ENCODE measurements around the gene CEP55.
"Not testable (repeated sequence)": the region's sequence is repeated elsewhere in the genome, so short reads cannot be mapped to it uniquely, and the experiment has no call there.

CEP55 gene

GRCh38 chr10:93513091-93513490 lies 16.7 kb downstream of the CEP55 start:
- no peak for DNase-seq (ENCODE audit: low read depth in 2 of 2)

GRCh38 chr10:93514521-93514920 lies 18.1 kb downstream of the CEP55 start:
- no peak for DNase-seq (ENCODE audit: low read depth in 2 of 2)

DNA sequence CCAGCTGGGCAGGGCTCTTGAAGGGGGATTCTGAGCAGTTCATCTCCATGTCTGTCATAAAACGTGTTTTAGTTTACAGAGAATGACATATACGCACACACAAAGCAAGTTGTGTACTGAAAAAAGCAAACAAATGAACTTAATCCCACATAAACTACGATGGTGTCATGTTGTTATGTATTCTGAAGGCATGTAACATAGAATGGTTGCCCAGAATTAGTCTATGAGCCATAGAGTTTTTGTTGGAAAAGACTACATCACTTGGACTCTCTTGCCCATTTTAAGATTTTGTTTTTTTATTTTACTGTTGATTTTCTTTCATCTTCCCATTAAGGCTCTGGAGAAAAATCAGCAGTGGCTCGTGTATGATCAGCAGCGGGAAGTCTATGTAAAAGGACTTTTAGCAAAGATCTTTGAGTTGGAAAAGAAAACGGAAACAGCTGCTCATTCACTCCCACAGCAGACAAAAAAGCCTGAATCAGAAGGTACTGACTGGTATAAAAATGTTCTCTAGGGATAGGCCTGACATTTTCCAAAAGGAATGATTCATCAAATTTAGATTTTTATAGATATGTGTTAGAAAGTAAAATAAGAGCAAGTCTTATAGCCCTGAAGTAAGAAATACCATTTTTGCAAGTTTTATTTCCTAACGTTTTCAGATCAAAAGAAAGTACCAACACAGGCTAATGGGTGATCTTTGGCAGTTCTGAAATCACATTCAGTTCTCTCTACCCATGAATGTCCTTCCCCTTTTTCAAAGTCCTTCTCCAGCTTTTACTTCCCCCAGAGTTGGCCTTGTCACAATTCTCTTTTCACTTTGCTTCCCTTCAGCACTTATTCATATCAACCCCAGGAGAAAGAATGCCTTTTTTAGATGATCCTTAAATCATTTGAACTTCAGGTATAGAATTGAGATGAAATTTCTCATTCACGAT lies 18.9 kb downstream of the CEP55 start:
- no peak for DNase-seq (ENCODE audit: low read depth in 2 of 2)

GRCh38 chr10:93516006-93516380 lies 19.6 kb downstream of the CEP55 start:
- no peak for DNase-seq (ENCODE audit: low read depth in 2 of 2)

- DNase-seq (ENCODE audit: low read depth in 2 of 2) = no peak
Observed at GRCh38 chr10:93518531-93518930, 22.1 kb downstream of the CEP55 start.

DNA sequence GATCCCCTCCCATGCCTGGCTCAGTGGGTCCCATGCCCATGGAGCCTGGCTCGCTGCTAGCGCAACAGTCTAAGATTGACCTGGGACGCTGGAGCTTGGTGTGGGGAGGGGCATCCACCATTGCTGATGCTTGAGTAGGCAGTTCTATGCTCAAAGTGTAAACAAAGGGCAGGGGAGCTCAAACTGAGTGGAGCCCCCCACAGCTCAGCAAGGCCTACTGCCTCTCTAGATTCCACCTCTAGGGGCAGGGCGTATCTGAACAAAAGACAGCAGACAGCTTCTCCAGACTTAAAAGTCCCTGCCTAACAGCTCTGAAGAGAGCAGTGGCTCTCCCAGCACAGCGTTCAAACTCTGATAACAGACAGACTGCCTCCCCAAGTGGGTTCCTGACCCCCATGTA lies 38.9 kb downstream of the CEP55 start:
- DNase-seq (ENCODE audit: low read depth in 2 of 2) = no peak

GRCh38 chr10:93540871-93541270 lies 44.5 kb downstream of the CEP55 start:
- DNase-seq (ENCODE audit: low read depth in 2 of 2) = not testable (repeated sequence)

DNA sequence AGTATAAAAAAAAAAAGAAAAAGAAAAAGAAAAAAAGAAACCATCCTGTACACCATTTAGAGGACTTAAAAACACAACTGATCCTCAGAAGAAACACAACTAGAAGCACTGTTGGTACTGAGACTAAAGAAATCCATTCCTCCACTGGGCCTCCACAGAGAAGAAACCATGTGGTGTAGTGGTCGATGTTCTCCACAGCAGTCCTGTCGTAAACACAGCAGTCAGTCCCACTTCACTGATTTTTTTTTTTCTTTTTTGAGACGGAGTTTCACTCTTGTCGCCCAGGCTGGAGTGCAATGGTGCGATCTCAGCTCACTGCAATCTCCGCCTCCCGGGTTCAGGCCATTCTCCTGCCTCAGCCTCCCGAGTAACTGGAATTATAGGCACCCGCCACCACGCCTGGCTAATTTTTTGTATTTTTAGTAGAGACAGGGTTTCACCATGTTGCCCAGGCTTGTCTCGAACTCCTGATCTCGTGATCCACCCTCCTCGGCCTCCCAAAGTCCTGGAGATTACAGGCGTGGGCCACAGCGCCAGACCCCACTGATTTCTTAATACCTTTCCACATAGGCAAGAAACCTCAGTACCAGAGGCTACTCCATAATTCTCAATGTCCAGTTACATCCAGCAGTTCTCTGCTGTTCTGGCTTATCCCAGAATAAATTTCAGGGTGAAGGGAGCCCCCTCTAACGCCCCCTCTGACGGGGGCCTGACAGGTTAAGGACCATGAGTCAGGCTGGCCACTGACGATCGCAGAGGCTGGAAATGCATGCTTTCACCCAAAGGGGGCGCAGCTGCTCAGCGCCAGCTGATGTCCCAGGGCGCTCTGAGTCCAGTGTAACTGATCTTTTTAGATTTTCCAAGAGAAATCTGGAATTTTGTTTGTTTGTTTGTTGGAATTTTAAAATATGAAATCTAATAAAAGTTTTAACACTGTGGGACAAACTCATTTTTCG lies 45.3 kb downstream of the CEP55 start:
- DNase-seq (ENCODE audit: low read depth in 2 of 2) = no peak

DNA sequence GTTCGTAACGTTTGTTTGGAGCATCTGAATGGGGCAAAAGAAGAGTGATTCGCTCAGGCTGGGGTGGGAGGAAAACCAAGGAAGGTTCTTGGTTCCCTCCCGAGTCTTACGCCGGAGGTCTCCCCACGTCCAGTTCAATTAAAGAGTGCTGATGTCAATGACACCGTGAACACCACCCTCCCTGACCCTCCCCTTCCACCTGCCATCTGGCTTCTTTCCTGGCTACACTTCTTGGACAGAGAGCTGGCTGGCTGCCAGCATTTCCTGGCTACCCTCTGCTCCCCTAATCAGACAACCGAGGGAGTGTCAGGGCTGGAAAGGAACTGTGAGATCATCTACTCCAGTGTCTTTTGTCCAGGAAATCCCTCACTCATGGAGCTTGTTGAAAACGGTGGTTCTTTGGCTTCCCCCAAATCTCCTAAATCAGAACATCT lies 46.0 kb downstream of the CEP55 start:
- DNase-seq (ENCODE audit: low read depth in 2 of 2) = no peak

DNA sequence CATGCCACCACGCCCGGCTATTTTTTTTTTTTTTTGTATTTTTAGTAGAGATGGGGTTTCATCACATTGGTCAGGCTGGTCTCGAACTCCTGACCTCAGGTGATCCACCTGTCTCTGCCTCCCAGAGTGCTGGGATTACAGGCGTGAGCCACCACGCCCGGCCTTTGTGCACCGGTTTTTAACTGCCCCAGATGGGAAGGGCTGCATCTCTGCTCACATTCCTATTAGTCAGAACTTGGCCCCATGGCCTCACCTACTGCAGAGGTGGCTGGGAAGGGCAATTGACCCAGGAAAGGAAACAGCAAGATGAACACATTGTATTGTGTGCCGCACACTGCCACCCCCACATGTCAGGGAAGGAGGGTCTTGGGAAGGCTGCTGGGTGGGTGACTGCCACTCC lies 50.6 kb downstream of the CEP55 start:
- DNase-seq (ENCODE audit: low read depth in 2 of 2) = not testable (repeated sequence)

GRCh38 chr10:93547522-93547921 lies 51.1 kb downstream of the CEP55 start:
- no peak for DNase-seq (ENCODE audit: low read depth in 2 of 2)

- DNase-seq (ENCODE audit: low read depth in 2 of 2) = no peak
Observed at GRCh38 chr10:93548376-93549071, 52.1 kb downstream of the CEP55 start.

DNA sequence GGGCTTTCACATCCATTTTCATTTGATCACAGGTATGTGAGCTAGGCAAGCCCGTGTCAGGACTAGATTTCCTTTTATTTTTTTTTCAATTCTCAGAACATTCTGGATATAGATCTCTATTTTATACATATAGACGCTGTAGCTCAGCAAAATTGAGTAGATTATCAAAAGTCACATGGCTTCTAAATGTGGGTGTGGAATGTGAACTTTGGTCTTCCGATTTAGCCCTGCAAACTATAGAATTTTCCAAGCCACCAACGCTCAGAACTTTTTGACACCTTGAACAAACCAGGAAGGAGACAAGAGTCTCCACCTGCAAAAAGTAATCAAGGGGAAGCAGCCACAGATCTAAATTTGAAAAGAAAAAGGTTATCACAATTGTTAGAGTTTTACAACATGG lies 54.2 kb downstream of the CEP55 start:
- DNase-seq (ENCODE audit: low read depth in 2 of 2) = no peak

DNA sequence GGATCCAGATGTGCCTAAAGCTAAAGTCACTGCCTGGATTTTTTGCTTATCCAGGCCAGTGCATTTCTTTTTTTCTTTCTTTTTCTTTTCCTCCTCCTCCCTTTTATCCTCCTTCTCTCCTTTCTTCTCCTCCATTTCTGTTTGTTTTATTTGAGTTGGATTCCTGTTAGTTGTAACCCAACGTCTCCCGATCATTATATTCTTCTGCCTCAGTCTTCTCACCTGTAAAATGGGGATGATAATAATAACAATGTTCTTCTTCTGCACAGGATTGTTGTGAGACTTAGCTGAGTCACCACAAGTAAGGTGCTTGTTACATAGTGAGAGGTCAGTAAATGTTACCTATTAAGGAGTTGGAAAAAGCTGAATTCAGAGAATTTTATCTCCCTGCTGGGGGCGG lies 56.4 kb downstream of the CEP55 start:
- no peak for DNase-seq (ENCODE audit: low read depth in 2 of 2)

GRCh38 chr10:93553482-93554315 lies 57.3 kb downstream of the CEP55 start:
- DNase-seq (ENCODE audit: low read depth in 2 of 2) = no peak

- no peak for DNase-seq (ENCODE audit: low read depth in 2 of 2)
Observed at GRCh38 chr10:93554316-93554663, 57.9 kb downstream of the CEP55 start.

GRCh38 chr10:93554760-93555432 lies 58.5 kb downstream of the CEP55 start:
- peak; percentile 12 to 13 for DNase-seq (ENCODE audit: low read depth in 2 of 2)

DNA sequence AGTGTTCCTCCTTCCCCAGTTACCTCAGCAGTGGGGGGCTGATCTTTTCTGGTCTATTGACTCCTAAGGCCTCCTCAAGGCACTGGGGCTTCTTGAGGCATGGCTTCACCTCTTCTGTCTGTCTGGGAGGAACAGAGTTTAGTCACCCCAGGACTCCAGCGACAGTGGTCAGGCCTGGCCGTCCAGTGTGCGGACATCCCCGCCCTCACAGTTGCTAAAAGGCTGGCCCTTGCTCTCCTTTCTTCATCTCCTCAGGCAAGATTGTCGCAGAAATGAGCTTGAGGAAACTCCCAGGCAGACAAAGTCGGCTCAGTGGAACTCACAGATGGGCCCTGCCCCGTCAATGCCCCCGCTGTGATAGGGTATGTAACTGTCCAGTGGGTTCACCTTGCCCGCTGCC lies 63.1 kb downstream of the CEP55 start:
- DNase-seq (ENCODE audit: low read depth in 2 of 2) = no peak

- no peak for DNase-seq (ENCODE audit: low read depth in 2 of 2)
Observed at GRCh38 chr10:93560541-93560940, 64.1 kb downstream of the CEP55 start.

GRCh38 chr10:93565446-93565845 lies 69.0 kb downstream of the CEP55 start:
- DNase-seq (ENCODE audit: low read depth in 2 of 2) = no peak
